ENCODE data around the gene PITPNM3.

The PITPNM3 gene

DNA sequence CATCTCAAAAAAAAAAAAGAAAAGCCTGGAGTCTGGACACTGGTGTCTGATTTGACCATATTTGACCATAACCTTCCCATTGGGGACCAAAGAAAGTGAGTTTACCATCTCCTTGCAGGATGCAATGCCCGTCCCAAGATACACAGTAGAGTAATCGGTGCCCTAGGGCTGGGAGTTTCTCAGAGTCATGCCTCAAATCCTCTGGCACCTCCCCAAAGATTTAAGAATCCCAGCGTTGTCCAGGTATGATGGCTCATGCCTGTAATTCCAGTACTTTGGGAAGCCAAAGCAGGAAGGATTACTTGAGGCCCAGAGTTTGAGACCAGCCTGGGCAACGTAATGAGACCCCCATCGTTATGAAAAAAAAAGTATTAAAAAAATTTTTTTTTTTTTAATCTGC is 5.0 kb downstream of the PITPNM3 start:
- no peak for DNase-seq

DNA sequence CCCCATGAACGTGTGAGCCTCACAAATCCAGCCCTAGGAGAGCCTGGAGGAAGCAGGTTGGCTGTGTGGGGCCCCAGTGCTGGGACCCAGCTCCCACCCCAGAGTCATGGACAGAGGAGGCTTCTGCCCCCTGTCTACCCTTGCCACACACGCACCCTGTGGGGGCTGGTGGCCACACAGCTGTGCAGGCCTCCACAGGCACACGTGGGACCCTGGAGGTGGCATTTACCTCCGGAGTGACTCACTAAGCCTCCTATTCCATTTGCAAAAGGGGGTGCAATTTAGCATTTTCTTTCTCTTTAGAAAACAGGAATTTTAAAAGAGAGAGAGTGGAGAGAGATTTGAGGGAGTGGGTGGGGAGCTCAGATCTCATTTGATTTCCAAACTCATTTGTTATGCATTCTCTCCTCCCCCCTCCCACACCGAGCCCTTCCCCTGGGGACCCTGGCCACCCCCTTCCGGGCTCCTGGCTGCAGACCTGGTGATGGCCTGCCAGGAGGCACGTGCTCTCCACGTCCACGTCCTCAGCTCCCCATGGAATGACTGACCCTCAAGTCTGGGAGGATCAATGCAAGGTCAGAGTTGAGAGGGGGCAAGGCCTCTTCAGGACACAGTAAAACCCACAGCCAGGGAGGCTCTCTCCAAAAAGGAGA is 6.8 kb downstream of the PITPNM3 start:
- DNase-seq = no peak

DNA sequence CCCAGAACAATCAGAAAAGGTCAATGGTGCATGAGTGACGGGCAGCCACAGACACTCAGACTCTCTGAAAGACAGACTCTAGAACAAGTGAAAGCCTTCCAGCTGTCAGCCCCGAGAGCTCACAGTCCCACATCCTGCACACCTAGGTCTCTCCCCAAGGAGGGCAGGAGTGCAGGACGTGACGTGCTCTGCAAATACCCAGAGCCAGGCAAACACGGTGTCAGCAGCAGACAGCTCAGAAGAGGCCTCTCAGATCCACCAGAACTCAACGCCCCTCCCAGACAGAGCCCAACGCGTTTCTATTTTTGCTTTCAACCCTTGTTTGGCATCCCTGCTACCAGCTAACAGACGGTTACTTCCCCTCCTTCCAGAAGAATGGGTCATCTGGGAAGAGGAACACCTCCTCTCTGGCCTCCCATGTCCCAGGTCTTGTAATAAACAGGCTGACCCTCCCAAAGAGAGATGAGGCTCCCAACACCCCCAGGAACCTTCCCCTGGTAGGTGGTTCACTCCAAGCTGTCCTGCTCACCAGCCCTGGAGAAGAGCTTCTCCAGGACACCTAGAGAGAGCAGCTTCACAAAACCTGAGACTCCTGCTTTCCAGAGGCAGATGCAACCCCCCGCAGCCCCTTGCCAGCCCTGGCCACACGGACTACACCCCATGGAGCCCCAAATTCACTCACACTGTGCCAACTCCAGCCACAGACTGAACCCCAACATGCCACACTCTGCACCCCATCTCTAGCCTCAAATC is 7.6 kb downstream of the PITPNM3 start:
- DNase-seq = no peak

DNA sequence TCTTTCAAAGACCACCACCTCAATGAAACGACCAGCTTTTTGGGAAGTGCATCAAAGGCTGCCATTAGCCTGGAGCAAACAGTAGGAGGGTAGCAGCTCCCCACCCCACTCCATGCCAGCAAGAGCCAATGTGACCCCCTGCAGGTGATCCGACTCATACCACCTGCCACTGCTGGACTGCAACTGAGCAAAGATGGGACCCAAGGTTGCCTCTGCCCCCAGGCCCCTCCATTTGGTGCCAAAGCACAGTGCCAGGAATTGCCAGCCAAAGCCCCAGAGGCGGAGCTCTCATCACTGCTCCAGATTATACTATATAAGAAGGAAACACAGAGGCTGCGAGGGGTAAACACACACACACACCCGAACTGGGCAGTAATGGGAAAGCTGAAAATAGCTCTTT is 8.3 kb downstream of the PITPNM3 start:
- DNase-seq = no peak

DNA sequence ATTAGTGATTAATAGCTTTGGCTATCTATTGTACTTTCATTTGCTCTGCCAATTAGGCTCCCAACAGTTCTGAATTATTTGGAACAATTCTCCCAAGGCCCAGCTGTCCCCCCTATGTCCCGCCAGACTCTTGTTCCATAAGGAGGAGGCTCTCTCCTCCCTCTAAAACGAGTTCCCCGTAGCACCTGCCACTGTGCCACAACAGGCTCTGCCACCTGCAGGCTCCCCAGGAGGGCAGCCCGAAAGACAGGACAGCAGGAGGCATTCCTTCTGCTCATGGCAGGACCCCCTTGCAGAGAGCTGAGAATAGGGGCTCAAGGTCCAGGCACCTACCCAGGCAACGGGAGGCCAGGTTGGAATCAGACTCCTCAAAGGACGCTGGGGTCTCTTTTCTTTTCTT is 9.0 kb downstream of the PITPNM3 start:
- DNase-seq = no peak

DNA sequence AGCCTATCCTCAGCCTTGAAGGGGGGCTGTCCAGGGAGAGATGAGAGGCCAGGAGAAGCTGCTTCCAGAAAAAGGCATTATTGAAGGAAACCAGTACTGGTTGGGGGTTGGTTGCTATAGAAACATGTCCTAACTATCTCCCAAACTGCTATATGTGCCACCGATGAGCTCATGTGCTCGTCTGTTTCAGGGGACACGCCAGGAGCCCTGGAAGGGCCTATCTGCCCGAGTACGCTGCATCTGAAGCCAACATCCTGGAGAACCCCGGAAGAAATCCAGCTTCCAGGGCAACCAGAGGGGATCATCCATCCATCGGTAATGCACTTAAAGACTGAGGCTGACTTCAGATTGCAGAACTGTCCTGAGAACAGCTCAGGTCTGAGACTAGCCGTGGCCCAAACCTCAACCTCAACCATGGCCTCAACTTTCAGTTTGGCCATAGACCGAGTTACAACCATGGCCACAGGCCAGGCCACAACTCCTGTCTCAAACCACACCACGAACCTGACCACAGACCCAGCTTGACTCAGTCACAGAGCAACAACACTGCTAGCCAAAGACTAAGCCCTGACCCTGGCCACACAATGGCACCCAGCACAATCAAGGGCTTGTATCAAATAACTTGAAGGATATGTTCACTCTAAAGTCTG is 10.2 kb downstream of the PITPNM3 start:
- no peak for DNase-seq

DNA sequence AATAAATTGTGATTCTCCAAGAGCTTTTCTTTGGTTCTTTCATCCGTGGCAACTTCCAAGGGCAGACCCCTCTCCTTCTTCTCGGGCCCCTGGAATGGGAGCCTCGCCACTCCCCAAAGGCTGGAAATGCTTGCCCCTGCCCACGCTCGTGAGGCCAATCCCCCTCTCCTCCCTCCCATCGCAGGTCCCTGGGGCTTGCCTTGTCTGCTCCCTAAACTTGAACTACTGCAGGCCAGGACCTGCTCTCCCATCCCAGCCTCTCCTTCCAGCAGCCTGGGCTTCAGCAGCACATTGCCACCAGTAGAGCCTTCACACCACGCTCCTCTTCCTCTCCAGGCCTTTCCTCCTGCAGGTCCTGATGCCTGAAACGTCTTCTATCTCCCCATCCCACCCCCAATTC is 11.1 kb downstream of the PITPNM3 start:
- no peak for DNase-seq

DNA sequence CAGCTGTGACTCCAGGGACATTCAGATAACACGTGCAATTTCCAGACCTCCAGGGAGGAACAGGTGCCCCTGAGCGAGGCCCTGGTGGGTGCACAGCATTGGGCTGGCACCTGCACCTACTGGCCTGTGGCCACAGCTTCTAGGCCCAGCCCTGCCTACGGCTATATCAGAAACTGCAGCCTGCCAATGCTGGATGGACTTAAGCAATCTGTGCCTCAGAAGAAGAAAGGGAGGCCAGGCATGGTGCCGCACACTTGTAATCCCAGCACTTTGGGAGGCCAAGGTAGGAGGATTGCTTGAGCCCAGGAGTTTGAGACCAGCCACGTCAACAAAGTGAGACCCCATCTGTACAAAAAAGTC is 12.4 kb downstream of the PITPNM3 start:
- DNase-seq = no peak

DNA sequence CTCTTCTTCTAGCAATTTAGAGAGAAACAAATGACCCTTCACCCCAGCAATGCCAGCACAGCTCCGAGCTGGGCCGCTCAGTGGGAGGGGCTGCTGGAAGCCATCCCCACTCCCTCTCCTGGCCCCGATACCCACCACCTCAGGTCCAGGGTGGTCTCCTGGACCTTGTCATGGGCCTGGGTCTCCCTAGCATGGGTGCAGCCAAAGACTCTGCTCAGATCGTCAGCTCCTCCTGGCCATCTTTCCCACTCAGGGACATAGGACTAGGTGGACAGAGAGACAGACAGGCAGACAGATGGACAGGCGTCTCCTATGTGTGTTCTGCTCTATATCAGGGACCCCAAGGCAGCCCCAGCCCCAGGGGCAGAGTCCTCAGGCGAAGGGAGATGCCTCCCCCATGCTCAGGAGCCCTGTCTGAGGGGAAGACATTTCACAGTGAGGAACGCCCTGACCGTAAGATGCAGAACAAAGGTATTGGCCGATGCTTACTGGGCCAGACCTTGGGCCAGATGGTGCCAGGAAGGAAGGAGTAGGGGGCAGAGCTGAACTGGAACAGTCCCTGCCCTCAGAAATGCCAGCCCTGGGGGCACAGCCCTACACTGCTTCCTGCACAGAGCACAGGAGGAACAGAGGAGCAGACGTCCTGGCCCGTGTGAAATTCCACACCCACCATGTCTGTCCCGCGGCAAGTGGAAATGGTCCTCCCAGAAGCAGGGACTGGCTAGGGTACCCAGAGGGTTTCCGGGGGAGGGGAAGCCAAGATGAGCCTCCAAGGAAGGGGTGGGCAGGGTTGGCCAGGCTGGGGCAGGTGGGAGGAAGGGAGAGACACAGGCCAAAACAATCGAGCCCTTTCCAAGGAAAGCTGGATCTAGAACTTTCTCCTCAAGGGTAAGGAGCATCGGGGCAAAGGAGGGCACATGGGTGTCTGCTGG is 13.0 kb downstream of the PITPNM3 start:
- no peak for DNase-seq

DNA sequence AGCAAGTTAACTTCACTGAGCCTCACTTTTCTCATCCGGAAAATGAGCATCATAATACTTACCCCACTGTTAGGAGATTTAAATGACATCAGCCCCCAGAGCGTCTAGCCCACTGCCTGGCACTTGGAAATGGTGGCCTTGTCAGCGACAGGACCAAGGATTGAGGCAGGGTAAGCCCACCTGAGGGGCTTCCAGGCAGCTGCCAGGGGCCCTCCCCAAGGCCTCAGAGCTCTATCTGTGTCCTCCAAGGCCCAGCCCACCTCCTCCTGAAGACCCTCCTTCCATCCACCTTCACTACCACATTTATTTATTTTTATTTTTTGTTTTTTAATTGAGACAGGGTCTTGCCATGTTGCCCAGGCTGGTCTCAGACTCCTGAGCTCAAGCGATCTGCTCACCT is 13.8 kb downstream of the PITPNM3 start:
- no peak for DNase-seq

DNA sequence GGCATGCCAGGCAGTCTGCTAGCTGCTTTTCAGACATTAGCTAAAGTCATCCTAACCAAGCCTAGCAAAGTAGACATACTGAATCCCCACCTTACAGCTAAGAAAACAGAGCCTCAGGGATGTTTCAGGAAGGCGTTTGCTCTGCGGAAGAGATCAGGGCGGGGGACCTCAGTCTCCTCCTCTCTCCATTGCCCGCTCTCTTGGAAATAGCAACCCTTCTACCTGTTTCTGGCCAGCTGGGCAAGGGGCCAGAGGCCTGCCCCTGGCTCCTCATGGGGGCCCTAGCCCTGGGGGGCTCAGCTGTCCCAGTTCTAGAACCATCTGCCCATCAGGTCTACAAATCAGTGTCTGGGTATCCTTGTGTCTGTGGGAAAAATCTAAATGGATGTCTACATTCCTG is 14.5 kb downstream of the PITPNM3 start:
- DNase-seq = no peak

DNA sequence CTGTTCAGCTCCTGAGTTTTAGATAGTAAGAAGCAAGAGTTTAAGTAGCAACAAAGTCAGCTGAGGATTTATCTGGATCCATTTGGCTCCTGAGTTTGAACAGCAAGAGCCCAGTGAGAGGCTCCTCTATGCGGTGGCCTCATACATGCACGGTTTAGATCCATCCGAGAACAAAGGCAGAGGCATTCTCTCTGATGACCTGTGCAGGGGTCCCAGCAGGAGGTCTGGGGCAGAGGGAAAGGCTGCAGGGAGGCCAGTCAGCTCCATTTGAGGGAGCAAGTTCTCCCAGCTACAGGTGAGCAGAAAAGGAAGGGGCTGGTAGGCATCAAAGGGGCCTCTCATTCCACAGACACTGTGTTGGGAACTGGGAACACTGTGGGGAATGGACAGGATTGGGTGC is 16.5 kb downstream of the PITPNM3 start:
- DNase-seq = no peak

DNA sequence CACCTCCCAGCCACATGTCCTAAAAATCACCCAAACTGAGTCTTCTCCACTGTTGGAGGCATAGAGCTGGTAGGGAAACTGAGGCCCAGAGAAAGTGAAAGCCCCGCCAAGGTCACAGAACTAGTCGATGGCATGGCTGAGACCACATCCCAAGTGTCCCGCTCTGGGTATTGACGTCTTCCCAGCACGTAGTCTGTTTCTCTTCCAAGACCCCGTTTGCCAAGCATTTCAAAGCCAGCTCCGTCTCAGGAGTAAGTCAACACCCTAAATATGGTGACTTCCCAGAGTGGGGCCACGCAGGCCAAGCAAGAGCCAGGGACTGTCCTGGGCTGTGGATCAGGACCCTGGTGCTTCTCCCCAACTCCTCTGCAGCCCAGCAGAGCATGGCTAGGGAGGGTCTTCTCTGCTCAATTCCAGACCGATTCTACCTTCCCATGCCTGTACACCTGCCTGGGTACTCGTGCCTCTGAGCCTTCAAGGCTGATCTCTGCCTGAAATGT is 19.7 kb downstream of the PITPNM3 start:
- no peak for DNase-seq

DNA sequence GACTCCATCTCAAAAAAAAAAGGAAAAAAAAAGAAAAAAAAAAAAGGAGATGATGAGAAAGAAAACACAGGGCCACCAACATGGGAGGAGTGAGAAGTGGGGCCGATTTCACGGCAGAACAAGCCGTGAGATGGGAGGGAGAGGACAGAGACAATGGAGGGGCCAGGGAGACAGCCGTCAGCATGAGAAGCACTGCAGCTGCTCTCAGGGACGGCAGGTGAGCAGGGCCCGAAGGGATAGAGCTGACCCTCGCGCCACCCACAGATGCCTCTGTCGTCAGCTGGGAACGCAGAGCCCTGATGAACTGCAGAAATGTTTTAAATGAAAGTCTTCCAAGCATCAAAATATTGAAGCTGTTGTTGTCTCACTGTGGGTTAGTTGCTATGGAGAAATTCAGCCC is 20.3 kb downstream of the PITPNM3 start:
- no peak for DNase-seq

DNA sequence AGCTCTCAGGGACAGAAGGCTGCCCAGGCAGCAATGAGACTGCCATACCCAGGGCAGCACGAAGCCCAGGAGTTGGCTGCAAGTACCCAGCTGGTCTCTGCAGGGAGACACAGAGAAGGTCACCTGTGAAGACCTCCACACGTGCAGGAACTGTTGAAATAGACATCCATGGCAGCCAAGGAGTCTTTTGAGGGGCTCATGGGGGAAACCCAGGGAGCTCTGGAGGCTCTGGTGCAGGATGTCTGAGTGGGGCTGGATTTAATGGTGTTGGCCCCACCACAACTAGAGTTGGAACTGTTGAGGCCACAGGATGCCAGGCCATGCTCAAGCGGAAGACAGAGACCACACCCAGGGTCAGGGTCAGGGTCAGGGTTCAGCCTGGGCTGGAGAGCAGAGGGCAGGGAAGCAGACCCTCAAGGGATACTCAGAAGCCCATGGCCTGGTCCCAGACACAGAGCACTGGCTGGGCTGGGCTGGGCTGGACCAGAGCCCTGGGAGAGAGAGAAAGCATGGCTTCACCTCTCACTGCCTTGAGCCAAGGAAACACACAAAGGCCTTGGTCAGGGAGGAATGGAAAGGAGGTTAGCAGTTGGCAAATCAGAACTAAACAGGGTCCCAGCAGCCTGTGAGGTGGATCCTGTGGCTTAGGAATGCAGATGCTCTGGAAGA is 21.4 kb downstream of the PITPNM3 start:
- DNase-seq = no peak

DNA sequence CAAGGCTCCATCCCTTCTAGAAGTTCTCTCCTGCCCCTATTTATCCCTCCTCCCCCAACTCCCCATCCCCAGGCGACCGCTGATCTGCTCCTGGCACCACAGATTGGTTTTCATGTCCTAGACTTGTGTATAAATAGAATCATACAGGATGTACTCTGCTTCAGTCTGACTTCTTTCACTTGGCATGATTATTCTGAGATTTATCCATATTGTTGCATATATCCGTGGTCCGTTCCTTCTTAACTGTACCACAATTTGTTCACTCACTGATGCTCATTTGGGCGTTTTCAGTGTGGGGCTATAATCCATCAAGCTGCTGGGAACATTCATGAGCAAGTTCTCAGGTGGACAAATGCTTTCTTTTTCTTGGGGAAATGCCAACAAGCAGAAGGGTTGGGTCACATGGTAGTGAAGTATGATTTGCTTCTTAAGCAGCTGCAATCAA is 23.9 kb downstream of the PITPNM3 start:
- DNase-seq = no peak

DNA sequence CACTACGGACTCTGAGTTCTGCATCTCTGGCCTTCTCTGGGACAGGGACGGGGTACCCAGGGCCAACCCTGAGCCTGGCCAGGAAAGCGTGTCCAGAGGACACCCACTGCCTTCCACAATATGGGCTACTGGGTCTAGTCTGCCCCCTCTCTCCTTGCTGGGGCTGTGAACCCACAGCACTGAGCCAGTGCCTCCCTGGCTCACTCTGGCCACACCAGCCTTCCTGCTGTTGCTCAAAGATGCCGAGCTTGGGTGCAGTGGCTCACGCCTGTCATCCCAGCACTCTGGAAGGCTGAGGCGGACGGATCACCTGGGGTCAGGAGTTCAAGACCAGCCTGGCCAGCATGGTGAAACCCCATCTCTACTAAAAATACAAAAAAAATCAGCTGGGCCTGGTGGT is 24.8 kb downstream of the PITPNM3 start:
- DNase-seq = no peak

DNA sequence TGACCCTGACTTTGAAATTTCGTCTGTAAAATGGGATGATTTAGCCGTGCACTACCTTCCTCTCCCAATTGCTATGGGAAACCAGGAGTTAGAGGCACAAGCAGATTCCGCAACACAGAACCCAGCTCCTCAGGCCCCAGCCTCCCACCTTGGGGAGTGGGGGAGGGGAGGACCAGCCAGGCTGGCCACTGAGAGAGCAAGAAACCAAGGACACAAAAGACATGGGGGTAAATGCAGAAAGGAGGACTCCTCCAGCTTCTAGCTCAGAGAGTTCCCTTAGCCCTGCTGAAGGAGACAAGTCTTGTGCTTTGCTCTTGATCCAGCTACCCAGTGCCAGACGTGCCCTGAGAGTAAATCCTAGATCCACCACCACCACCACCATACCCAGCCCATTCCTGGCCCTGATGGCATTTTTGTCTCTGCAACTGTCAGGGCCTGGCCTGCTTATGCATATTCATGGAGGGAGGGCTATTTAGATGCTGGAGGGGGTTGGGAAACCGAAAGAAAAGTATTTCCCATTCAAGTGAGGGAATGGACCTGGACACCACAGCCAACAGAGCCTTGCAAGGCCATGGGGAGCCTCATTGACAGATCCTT is 25.9 kb downstream of the PITPNM3 start:
- no peak for DNase-seq

DNA sequence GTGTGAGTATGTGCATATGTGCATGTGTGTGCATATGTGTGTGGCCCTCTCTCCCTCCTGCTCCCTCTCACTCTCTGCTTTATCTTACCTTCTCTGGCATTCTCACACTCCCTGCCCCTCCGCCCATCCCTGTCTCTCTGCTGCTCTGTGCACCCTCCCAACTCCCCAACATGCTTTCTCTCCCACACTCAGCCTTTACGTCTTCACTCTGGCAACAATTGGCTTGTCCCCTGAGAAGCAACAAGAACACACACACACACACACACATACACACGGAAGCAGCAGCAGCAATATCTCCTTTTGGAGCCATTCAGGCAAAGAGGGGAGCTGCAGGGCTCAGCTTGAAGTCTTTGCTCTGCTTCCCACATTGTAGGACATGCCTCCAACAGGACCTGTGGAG is 27.8 kb downstream of the PITPNM3 start:
- DNase-seq = no peak

DNA sequence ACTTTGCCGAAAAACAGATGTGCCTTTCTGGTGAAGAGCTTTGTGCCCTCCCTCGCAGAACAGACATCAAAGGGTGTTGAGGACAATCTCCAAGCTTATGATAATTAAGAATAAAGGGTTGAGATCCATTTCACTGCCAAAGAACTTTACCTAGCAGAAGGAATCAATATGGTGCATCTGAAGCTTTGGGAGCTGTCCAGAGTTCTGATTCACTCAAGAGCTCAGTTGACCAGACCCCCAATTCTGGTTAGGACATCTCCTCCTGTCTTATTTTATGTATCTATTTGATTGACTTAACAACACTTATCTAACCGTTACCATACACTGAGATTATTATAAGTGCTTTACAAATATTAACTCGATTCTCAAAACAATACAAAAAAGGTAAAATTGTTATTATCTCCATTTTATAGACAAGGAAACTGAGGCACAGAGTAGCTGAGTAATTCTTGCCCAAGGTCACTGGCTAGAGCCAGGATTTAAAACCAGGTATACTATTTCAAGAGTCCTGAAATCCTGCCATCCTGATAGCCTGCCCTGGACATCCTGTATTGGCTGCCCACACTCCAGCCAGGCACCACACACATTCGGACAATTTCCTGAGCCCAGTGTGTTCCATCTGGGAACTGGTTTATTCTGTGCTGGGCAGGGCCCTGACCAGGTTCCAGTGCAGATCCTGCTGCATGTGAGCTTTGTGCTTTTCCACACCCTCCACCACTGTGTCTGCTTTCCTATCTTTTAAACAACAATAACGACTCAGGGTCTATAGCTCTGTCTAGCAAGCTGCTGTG is 29.8 kb downstream of the PITPNM3 start:
- no peak for DNase-seq

DNA sequence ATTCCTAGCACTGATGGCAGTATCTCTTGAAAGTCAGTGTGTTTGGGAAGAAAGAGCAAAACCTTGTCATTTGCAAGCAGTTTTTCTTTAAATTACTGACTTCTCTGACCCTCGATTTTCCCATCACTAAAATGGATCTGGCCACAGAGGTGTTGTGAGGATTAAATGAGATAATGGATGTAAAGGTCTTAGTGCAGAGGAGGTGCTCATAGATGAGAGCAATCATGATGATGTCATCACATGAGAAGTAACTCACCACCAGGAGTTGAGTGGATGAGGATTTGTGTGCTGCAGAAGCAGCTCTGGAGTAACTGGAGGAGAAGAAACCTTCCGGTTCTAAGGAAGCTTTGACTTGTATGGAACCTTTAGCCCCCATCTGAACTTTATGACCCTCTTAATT is 30.6 kb downstream of the PITPNM3 start:
- DNase-seq = no peak

All from bone marrow (tissue), 2 donors.